ENCODE measurements around the gene ODF2. TPM values are rescaled to one million over a fixed set of nuclear protein-coding genes. Genes with fewer than 3 reads are reported as not detected.

Gene ODF2
- total and polyA plus RNA-seq, 2 of the 13 experiments (the other 11 are each of a cell fraction or from before 2014, with no cell fraction given): 9.8 to 31.3 TPM

GRCh38 chr9:128455849-128456612 lies at the start of gene ODF2 (continued):
- TF ChIP-seq YEATS4 (CRISPR knock-in tag; IDR thresholded peaks at IDR 0.05; ENCODE audit: borderline replicate concordance) (peak; percentile 32; the same call in 1 of the 2 replicates), ZFY (CRISPR knock-in tag; IDR thresholded peaks at IDR 0.05) (peak; percentile 95), SP2 (CRISPR knock-in tag; IDR thresholded peaks at IDR 0.05) (peak; percentile 54), THAP11 (CRISPR knock-in tag; IDR thresholded peaks at IDR 0.05) (peak; percentile 69), FLYWCH1 (CRISPR knock-in tag; IDR thresholded peaks at IDR 0.05) (no peak), CREM (IDR thresholded peaks at IDR 0.05) (peak; percentile 71), CREM (CRISPR knock-in tag; IDR thresholded peaks at IDR 0.05) (no peak), PCBP1 (IDR thresholded peaks at IDR 0.05; ENCODE audit: borderline replicate concordance, low read depth, low read length) (0 out of 2 replicates have a peak, but pooled peaks have one; percentile 36), MAZ (IDR thresholded peaks at IDR 0.05; ENCODE audit: borderline replicate concordance, low read depth, low read length) (peak; percentile 62; the same call in 1 of the 2 replicates), MAZ (CRISPR knock-in tag; IDR thresholded peaks at IDR 0.05; ENCODE audit: low read depth) (peak; percentile 56), ZNF232 (CRISPR knock-in tag; IDR thresholded peaks at IDR 0.05; ENCODE audit: borderline replicate concordance) (peak; percentile 63; the same call in 1 of the 2 replicates), NFYC (CRISPR knock-in tag; IDR thresholded peaks at IDR 0.05) (peak; percentile 85), ZBTB38 (CRISPR knock-in tag; IDR thresholded peaks at IDR 0.05) (peak; percentile 26; the same call in 1 of the 2 replicates), GTF2F1 (IDR thresholded peaks at IDR 0.05; ENCODE audit: low read length) (no peak), KMT2B (CRISPR knock-in tag; IDR thresholded peaks at IDR 0.05) (0 out of 2 replicates have a peak, but pooled peaks have one; percentile 19), ZNF562 (CRISPR knock-in tag; IDR thresholded peaks at IDR 0.05; ENCODE audit: borderline replicate concordance) (no peak), ZMAT3 (CRISPR knock-in tag; conservative IDR thresholded peaks at IDR 0.05) (peak; percentile 46; the same call in 1 of the 2 replicates), MYPOP (CRISPR knock-in tag; IDR thresholded peaks at IDR 0.05) (0 out of 2 replicates have a peak, but pooled peaks have one; percentile 42), POLR2G (IDR thresholded peaks at IDR 0.05; ENCODE audit: low read depth, low read length) (peak; percentile 63; the same call in 1 of the 2 replicates), RFXAP (CRISPR knock-in tag; IDR thresholded peaks at IDR 0.05; ENCODE audit: borderline replicate concordance) (0 out of 2 replicates have a peak, but pooled peaks have one; percentile 42), ZBTB7B (CRISPR knock-in tag; IDR thresholded peaks at IDR 0.05) (peak; percentile 62; the same call in 1 of the 2 replicates)
- TF ChIP-seq, protein P1, sequence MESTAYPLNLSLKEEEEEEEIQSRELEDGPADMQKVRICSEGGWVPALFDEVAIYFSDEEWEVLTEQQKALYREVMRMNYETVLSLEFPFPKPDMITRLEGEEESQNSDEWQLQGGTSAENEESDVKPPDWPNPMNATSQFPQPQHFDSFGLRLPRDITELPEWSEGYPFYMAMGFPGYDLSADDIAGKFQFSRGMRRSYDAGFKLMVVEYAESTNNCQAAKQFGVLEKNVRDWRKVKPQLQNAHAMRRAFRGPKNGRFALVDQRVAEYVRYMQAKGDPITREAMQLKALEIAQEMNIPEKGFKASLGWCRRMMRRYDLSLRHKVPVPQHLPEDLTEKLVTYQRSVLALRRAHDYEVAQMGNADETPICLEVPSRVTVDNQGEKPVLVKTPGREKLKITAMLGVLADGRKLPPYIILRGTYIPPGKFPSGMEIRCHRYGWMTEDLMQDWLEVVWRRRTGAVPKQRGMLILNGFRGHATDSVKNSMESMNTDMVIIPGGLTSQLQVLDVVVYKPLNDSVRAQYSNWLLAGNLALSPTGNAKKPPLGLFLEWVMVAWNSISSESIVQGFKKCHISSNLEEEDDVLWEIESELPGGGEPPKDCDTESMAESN (CRISPR knock-in tag; conservative IDR thresholded peaks at IDR 0.05): peak; percentile 65; the same call in 1 of the 2 replicates
- TF ChIP-seq, protein P2, sequence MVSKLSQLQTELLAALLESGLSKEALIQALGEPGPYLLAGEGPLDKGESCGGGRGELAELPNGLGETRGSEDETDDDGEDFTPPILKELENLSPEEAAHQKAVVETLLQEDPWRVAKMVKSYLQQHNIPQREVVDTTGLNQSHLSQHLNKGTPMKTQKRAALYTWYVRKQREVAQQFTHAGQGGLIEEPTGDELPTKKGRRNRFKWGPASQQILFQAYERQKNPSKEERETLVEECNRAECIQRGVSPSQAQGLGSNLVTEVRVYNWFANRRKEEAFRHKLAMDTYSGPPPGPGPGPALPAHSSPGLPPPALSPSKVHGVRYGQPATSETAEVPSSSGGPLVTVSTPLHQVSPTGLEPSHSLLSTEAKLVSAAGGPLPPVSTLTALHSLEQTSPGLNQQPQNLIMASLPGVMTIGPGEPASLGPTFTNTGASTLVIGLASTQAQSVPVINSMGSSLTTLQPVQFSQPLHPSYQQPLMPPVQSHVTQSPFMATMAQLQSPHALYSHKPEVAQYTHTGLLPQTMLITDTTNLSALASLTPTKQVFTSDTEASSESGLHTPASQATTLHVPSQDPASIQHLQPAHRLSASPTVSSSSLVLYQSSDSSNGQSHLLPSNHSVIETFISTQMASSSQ (IDR thresholded peaks at IDR 0.05; ENCODE audit: low read depth): no peak
- TF ChIP-seq, protein P2 (CRISPR knock-in tag; IDR thresholded peaks at IDR 0.05; ENCODE audit: borderline replicate concordance): peak; percentile 55; the same call in 1 of the 2 replicates

Measured in HepG2 (cell line).